Transverse colon (tissue), 4 donors: Measurements from ENCODE around the gene LRRC7. TPM values are rescaled to one million over a fixed set of nuclear protein-coding genes. Genes with fewer than 3 reads are reported as not detected.

Experiments
- DNase-seq: peaks from one replicate; pipeline ENCODE4 v3.0.0-alpha.2; 2019
- H3K27ac ChIP-seq, 4 donors: fragments of 200-600 bp; sonication (generic); 2 replicates each; pipeline ENCODE4 v1.5.1; 2016 to 2018; ENCODE audit warnings: inconsistent platforms in 4 of 4
- H3K27me3 ChIP-seq: fragments of 200-600 bp; sonication (generic); 2 replicates; pipeline ENCODE4 v1.5.1; 2017; ENCODE audit warnings: inconsistent platforms
- H3K36me3 ChIP-seq, 4 donors: fragments of 200-600 bp; sonication (generic); 2 replicates each; pipeline ENCODE4 v1.5.1; 2017 to 2019; ENCODE audit warnings: inconsistent platforms in 4 of 4
- H3K4me1 ChIP-seq, 4 donors: fragments of 200-600 bp; sonication (generic); 2 replicates each; pipeline ENCODE4 v1.5.1; 2017 to 2020; ENCODE audit warnings: inconsistent platforms in 4 of 4
- H3K4me3 ChIP-seq, 4 donors: fragments of 200-600 bp; sonication (generic); 1 replicate in 1 of 4; 2 replicates in 3 of 4; pipeline versions ENCODE4 v1.5.1 to v1.6.1; 2017 to 2019; ENCODE audit warnings: inconsistent platforms in 4 of 4
- H3K9me3 ChIP-seq, 2 donors: fragments of 200-600 bp; sonication (generic); 2 replicates each; pipeline ENCODE4 v1.5.1; 2017 to 2019; ENCODE audit warnings: inconsistent platforms in 2 of 2
- CTCF ChIP-seq, 5 experiments: fragments of 200-600 bp in 3 of 5; fragments of 450-650 bp in 2 of 5; sonication (generic) in 3 of 5; IDR thresholded peaks; 1 replicate in 2 of 5; 2 replicates in 3 of 5; pipeline ENCODE4 v1.5.1; 2016 to 2017; ENCODE audit warnings: antibody characterized with exemption in 5 of 5, inconsistent platforms in 3 of 5, mild to moderate bottlenecking in 2 of 5, moderate library complexity in 1 of 5
- EP300 ChIP-seq: sonication (generic); formaldehyde crosslinking; IDR thresholded peaks from one replicate; pipeline ENCODE4 v1.6.1; 2017; ENCODE audit warnings: antibody characterized with exemption, low read depth
- POLR2A ChIP-seq: fragments of 450-650 bp; IDR thresholded peaks from one replicate; pipeline ENCODE4 v1.6.1; 2016; ENCODE audit warnings: antibody characterized with exemption, mild to moderate bottlenecking, moderate library complexity
- POLR2AphosphoS5 ChIP-seq, 3 donors: sonication (generic); formaldehyde crosslinking; IDR thresholded peaks; one replicate each; pipeline ENCODE4 v1.6.1; 2016; ENCODE audit warnings: antibody characterized with exemption in 3 of 3
- WGBS, 2 donors: methylation state at CpG; one replicate each; pipeline ENCODE4 v1.1.5; 2018; ENCODE audit warnings: low coverage in 1 of 2; 5-methylcytosine and 5-hydroxymethylcytosine counted together
- in situ Hi-C, 4 donors: fragments of 200-750 bp; cut with MboI; loops; one replicate each; pipeline versions ENCODE4 v1.15.0 to v1.15.1; 2017; ENCODE audit warnings: low sequenced_read_pairs in 3 of 4, low pct_ligation_motif_present in 1 of 4, low pct_unique_long_range_greater_than_20kb in 1 of 4
- intact Hi-C: fragments of 100-400 bp; cut with DNase I; formaldehyde crosslinking; loops from one replicate; pipeline ENCODE4 v1.15.1; 2023; ENCODE audit warnings: low total_unique reads
- total RNA-seq, 4 donors: library from RNA; depleted of rRNA; stranded (reverse); fragments of >200 nt; gene quantifications; one replicate each; pipeline ENCODE4 v1.1.0, GENCODE V29; 2016

The LRRC7 gene
- total RNA-seq, 4 donors from 2014 or later = 0.32 to 1.1 TPM; not detected in 2

- DNase-seq = no peak
- Histone ChIP-seq H3K4me3 (no peak overlapping the region), H3K4me1 (no peaks in the 10 kb centered on the region), H3K9me3 (no peaks in the 10 kb centered on the region), H3K27me3 (no peaks in the 10 kb centered on the region), H3K27ac (no peak overlapping the region), H3K36me3 (no peaks in the 10 kb centered on the region)
- TF ChIP-seq EP300 (no peak), CTCF (IDR thresholded peaks at IDR 0.05) (no peak), POLR2AphosphoS5 (IDR thresholded peaks at IDR 0.05) (no peak), POLR2A (no peak)
- in situ Hi-C loops = loop anchor here in 1 of 4 donors (25.0 kb wide), 2 partner anchors 1116 to 1266 kb away; no protein-coding TSS in a partner anchor
- intact Hi-C loops = no loop called here
- WGBS, 2 donors = 31 to 43% methylated on average over 1 of the region's 1 CpG
These were observed 160.5 kb downstream of the LRRC7 start for GRCh38 chr1:69728206-69728605.

GRCh38 chr1:69733061-69733460 lies 165.3 kb downstream of the LRRC7 start:
- no peaks in the 10 kb centered on the region for H3K9me3 ChIP-seq
- H3K4me3 ChIP-seq = no peak overlapping the region
- no peak for TF ChIP-seq EP300
- no peak for TF ChIP-seq POLR2A
- no peak for TF ChIP-seq CTCF (IDR thresholded peaks at IDR 0.05)
- no peak for TF ChIP-seq POLR2AphosphoS5 (IDR thresholded peaks at IDR 0.05)
- no peak for DNase-seq
- in situ Hi-C loops = loop anchor here in 1 of 4 donors (25.0 kb wide), 2 partner anchors 1121 to 1271 kb away; no protein-coding TSS in a partner anchor
- no peak overlapping the region for H3K27ac ChIP-seq
- H3K27me3 ChIP-seq = no peaks in the 10 kb centered on the region
- no peaks in the 10 kb centered on the region for H3K36me3 ChIP-seq
- no peaks in the 10 kb centered on the region for H3K4me1 ChIP-seq
- intact Hi-C loops = no loop called here

GRCh38 chr1:69737527-69738185 lies 169.9 kb downstream of the LRRC7 start:
- H3K4me3 ChIP-seq = no peak overlapping the region
- intact Hi-C loops = no loop called here
- WGBS, 2 donors = 8 to 33% methylated on average over 2 to 3 of the region's 3 CpGs
- in situ Hi-C loops = loop anchor here in 1 of 4 donors (25.0 kb wide), 2 partner anchors 1125 to 1275 kb away; no protein-coding TSS in a partner anchor
- DNase-seq = no peak
- TF ChIP-seq POLR2A = no peak
- peak; percentile 51 to 63 (median 59) for TF ChIP-seq CTCF (IDR thresholded peaks at IDR 0.05)
- TF ChIP-seq POLR2AphosphoS5 (IDR thresholded peaks at IDR 0.05) = no peak
- no peak for TF ChIP-seq EP300
- H3K36me3 ChIP-seq = no peaks in the 10 kb centered on the region
- no peaks in the 10 kb centered on the region for H3K27me3 ChIP-seq
- H3K9me3 ChIP-seq = no peaks in the 10 kb centered on the region
- no peak overlapping the region for H3K27ac ChIP-seq
- H3K4me1 ChIP-seq = no peaks in the 10 kb centered on the region

- no peak for DNase-seq
- in situ Hi-C loops (loop anchor here in 1 of 4 donors (25.0 kb wide), 2 partner anchors 1126 to 1276 kb away; no protein-coding TSS in a partner anchor), intact Hi-C loops (no loop called here)
- Histone ChIP-seq H3K27me3 (no peaks in the 10 kb centered on the region), H3K36me3 (no peaks in the 10 kb centered on the region), H3K4me1 (no peaks in the 10 kb centered on the region), H3K27ac (no peak overlapping the region), H3K9me3 (no peaks in the 10 kb centered on the region), H3K4me3 (no peak overlapping the region)
- WGBS, 2 donors = 41 to 44% methylated on average over 4 of the region's 4 CpGs
- TF ChIP-seq POLR2AphosphoS5 (IDR thresholded peaks at IDR 0.05) (no peak), POLR2A (no peak), CTCF (IDR thresholded peaks at IDR 0.05) (no peak), EP300 (no peak)
These were observed 170.9 kb downstream of the LRRC7 start for GRCh38 chr1:69738458-69739250.
